PC-3 (cell line): ENCODE data around the gene PDIK1L. TPM values are rescaled to one million over a fixed set of nuclear protein-coding genes. Genes with fewer than 3 reads are reported as not detected.

ENCODE experiments used
- ATAC-seq: fragments of 200-7000 bp; cut with Tn5 transposase; 2 replicates; pipeline ENCODE4 v1.9.1; 2020; ENCODE audit warnings: mild to moderate bottlenecking, moderate library complexity
- BruUV-seq: library from RNA; stranded (reverse); fragments of 400-500 nt; replicated peaks from 2 replicates; lab custom pipeline; 2021; lab: Mats Ljungman, UMichigan
- CTCF ChIA-PET: fragments of 300-600 bp; sonication (Branson Sonifier 250); formaldehyde crosslinking; loops from one replicate; lab custom pipeline; 2022; ENCODE audit warnings: antibody characterized with exemption; lab: Charles Lee
- POLR2A ChIA-PET: fragments of 300-600 bp; sonication (Branson Sonifier 250); formaldehyde crosslinking; loops from one replicate; lab custom pipeline; 2022; ENCODE audit warnings: antibody characterized with exemption; ENCODE audit not compliant: unreplicated experiment; lab: Charles Lee
- DNase-seq: peaks from one replicate; pipeline ENCODE4 v3.0.0-alpha.2; 2015
- H2AFZ ChIP-seq: fragments of 300-600 bp; sonication (generic); 2 replicates; pipeline ENCODE4 v1.6.0; 2016; ENCODE audit warnings: antibody characterized with exemption, low read length
- H3F3A ChIP-seq: fragments of 300-600 bp; sonication (generic); one replicate; pipeline ENCODE4 v1.6.0; 2017; ENCODE audit warnings: antibody characterized with exemption, low read length, control low read depth, mild to moderate bottlenecking; ENCODE audit not compliant: unreplicated experiment
- H3K27ac ChIP-seq: fragments of 300-600 bp; sonication (generic); 2 replicates; pipeline ENCODE4 v1.5.1; 2016; ENCODE audit warnings: mild to moderate bottlenecking, low read length
- H3K27me3 ChIP-seq: fragments of 300-600 bp; sonication (generic); 2 replicates; pipeline ENCODE4 v1.6.1; 2016; ENCODE audit warnings: low read length, mixed read lengths
- H3K36me3 ChIP-seq: fragments of 300-600 bp; sonication (generic); 2 replicates; pipeline ENCODE4 v1.6.1; 2016; ENCODE audit warnings: low read depth, mixed run types, low read length, mixed read lengths
- H3K4me1 ChIP-seq: fragments of 300-600 bp; sonication (generic); 2 replicates; pipeline ENCODE4 v1.5.1; 2016; ENCODE audit warnings: low read length; ENCODE audit not compliant: insufficient read depth
- H3K4me2 ChIP-seq: fragments of 300-600 bp; sonication (generic); 2 replicates; pipeline ENCODE4 v1.6.0; 2016; ENCODE audit warnings: low read length
- H3K4me3 ChIP-seq: fragments of 300-600 bp; sonication (generic); 2 replicates; pipeline ENCODE4 v1.5.1; 2016; ENCODE audit warnings: mild to moderate bottlenecking, low read length, mixed read lengths
- H3K79me2 ChIP-seq: fragments of 300-600 bp; sonication (generic); 2 replicates; pipeline ENCODE4 v1.6.1; 2017; ENCODE audit warnings: low read length, mixed read lengths
- H3K9ac ChIP-seq: fragments of 300-600 bp; sonication (generic); 2 replicates; pipeline ENCODE4 v1.6.0; 2016; ENCODE audit warnings: mild to moderate bottlenecking, low read length
- H3K9me2 ChIP-seq: fragments of 300-600 bp; sonication (generic); replicated peaks from 2 replicates; pipeline ENCODE4 v1.6.1; 2016; ENCODE audit warnings: mixed run types, low read length, mixed read lengths
- H3K9me3 ChIP-seq: fragments of 300-600 bp; sonication (generic); 2 replicates; pipeline ENCODE4 v1.6.1; 2016; ENCODE audit warnings: low read length, mixed read lengths
- H4K20me1 ChIP-seq: fragments of 300-600 bp; sonication (generic); 2 replicates; pipeline ENCODE4 v1.6.1; 2016; ENCODE audit warnings: low read length, mixed read lengths
- EZH2 ChIP-seq: fragments of 300-600 bp; sonication (generic); IDR thresholded peaks from one replicate; pipeline ENCODE4 v1.6.1; 2017; ENCODE audit warnings: antibody characterized with exemption, mild to moderate bottlenecking, low read length; ENCODE audit not compliant: unreplicated experiment
- EZH2phosphoT487 ChIP-seq: fragments of 300-600 bp; sonication (generic); IDR thresholded peaks from 2 replicates; pipeline ENCODE4 v1.6.1; 2018; ENCODE audit warnings: mild to moderate bottlenecking, antibody characterized with exemption, low read length, borderline replicate concordance
- intact Hi-C: fragments of 100-400 bp; cut with micrococcal nuclease; formaldehyde crosslinking; loops from 2 replicates; pipeline ENCODE4 v1.9.0; 2023
- total RNA-seq: library from RNA; depleted of rRNA; stranded (reverse); fragments of >200 nt; gene quantifications from 2 replicates; pipeline ENCODE4 v1.2.3, GENCODE V29; 2014
- TF ChIP-seq, protein P1 (sequence below): fragments of 300-600 bp; sonication (generic); conservative IDR thresholded peaks from 2 replicates; pipeline ENCODE4 v1.5.1; 2017; ENCODE audit warnings: antibody characterized with exemption, low read depth, mild to moderate bottlenecking, low read length

Gene PDIK1L
- total RNA-seq, 1 experiment from 2014 or later = 5.2 TPM

DNA sequence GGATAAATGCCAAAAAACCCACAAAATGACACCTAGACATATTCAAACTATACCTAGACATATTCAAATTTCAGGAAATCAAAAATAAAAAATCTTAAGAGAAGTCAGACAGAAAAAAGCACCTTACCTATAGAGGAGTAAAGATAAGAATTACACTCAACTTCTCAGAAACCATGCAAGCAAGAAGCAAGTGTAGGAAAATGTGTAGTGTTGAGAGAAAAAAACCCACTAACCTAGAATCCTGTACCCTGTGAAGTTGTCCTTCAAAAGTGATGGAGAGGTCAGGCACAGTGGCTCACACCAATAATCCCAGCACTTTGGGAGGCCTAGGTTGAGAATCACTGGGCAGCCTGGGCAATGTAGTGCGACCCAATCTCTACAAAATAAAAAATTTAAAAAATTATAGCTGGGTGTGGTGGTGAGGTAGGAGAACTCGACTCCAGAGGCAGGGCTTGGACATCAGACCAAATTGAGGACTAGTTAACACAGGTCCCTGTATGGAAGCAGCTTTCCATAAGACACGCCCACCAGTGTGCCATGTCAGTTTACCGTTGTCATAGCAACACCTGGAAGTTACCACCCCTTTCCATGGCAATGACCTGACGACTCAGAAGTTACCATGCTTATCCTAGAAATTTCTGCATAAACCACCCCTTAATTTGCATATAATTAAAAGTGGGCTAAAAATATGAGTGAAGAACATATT is 20.7 kb downstream of the PDIK1L start:
- TF ChIP-seq, protein P1, sequence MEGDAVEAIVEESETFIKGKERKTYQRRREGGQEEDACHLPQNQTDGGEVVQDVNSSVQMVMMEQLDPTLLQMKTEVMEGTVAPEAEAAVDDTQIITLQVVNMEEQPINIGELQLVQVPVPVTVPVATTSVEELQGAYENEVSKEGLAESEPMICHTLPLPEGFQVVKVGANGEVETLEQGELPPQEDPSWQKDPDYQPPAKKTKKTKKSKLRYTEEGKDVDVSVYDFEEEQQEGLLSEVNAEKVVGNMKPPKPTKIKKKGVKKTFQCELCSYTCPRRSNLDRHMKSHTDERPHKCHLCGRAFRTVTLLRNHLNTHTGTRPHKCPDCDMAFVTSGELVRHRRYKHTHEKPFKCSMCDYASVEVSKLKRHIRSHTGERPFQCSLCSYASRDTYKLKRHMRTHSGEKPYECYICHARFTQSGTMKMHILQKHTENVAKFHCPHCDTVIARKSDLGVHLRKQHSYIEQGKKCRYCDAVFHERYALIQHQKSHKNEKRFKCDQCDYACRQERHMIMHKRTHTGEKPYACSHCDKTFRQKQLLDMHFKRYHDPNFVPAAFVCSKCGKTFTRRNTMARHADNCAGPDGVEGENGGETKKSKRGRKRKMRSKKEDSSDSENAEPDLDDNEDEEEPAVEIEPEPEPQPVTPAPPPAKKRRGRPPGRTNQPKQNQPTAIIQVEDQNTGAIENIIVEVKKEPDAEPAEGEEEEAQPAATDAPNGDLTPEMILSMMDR = no peak
- no peak for TF ChIP-seq EZH2phosphoT487
- TF ChIP-seq EZH2 = no peak
- CTCF ChIA-PET = no interaction called here
- no peak for ATAC-seq

DNA sequence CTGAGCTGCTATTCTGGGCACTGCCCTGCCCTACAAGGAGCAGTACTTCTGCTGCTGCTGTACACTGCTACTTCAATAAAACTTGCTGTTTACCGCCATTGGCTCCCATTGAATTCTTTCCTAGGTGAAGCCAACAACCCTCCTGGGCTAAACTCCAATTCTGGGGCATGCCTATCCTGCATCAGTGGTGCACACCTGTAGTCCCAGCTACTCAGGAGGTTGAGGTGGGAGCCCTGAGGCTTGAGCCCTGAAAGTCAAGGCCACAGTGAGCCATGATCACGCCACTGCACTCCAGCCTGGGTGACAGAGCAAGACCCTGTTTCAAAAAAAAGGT is 21.2 kb downstream of the PDIK1L start:
- BruUV-seq = no TSS peak
- H3K4me3 ChIP-seq = no peak overlapping the region
- H3K9me2 ChIP-seq = no peaks in the 10 kb centered on the region
- H3K79me2 ChIP-seq = no peaks in the 10 kb centered on the region
- no peaks in the 10 kb centered on the region for H4K20me1 ChIP-seq
- ATAC-seq (no peak), DNase-seq (no peak)
- ChIA-PET POLR2A (no interaction called here), CTCF (no interaction called here)
- no peak overlapping the region for H3K27ac ChIP-seq
- no peaks in the 10 kb centered on the region for H3F3A ChIP-seq
- no peak overlapping the region for H2AFZ ChIP-seq
- H3K9me3 ChIP-seq = no peaks in the 10 kb centered on the region
- H3K36me3 ChIP-seq = no peaks in the 10 kb centered on the region
- no peaks in the 10 kb centered on the region for H3K27me3 ChIP-seq
- no peak overlapping the region for H3K4me2 ChIP-seq
- H3K9ac ChIP-seq = no peak overlapping the region
- H3K4me1 ChIP-seq = peaks cover 3% of the 10 kb centered on the region
- intact Hi-C loops = no loop called here
- TF ChIP-seq EZH2 (no peak), EZH2phosphoT487 (no peak)
- TF ChIP-seq, protein P1 = no peak

More for the DNA sequence above, 20.7 kb downstream of the PDIK1L start:
- Histone ChIP-seq H3K36me3 (no peaks in the 10 kb centered on the region), H3K4me2 (no peak overlapping the region), H3K9me2 (no peaks in the 10 kb centered on the region), H2AFZ (no peak overlapping the region), H3K4me3 (no peak overlapping the region), H3K4me1 (peaks cover 9% of the 10 kb centered on the region), H3K9me3 (no peaks in the 10 kb centered on the region), H3K9ac (no peak overlapping the region), H3K27me3 (no peaks in the 10 kb centered on the region), H3F3A (peaks cover under 1% of the 10 kb centered on the region), H3K27ac (no peak overlapping the region), H3K79me2 (no peaks in the 10 kb centered on the region), H4K20me1 (no peaks in the 10 kb centered on the region)
- BruUV-seq = no TSS peak
- POLR2A ChIA-PET = no interaction called here
- peak; percentile 35 for DNase-seq
- intact Hi-C loops = no loop called here

DNA sequence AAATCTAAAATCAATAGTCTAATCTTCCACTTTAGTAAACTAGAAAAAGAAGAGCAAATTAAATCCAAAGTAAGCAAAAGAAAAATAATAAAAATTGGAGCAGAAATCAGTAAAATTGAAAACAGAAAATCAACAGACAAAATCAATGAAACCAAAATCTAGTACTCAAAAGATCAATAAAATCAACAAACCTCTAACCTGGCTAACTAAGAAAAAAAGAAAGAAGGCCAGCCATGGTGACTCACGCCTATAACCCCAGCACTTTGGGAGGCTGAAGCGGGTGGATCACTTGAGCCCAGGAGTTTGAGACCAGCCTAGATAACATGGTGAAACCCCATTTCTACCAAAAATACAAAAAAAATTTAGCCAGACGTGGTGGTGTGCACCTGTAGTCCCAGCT is 22.8 kb downstream of the PDIK1L start:
- Histone ChIP-seq H3K79me2 (no peaks in the 10 kb centered on the region), H3K9me3 (no peaks in the 10 kb centered on the region), H3K36me3 (no peaks in the 10 kb centered on the region), H4K20me1 (no peaks in the 10 kb centered on the region), H3K27me3 (no peaks in the 10 kb centered on the region), H3K9ac (no peak overlapping the region), H3K9me2 (no peaks in the 10 kb centered on the region), H2AFZ (no peak overlapping the region), H3K27ac (no peak overlapping the region), H3K4me2 (no peak overlapping the region), H3K4me3 (no peak overlapping the region), H3F3A (no peaks in the 10 kb centered on the region), H3K4me1 (no peaks in the 10 kb centered on the region)
- BruUV-seq = no TSS peak
- TF ChIP-seq EZH2 (no peak), EZH2phosphoT487 (no peak)
- TF ChIP-seq, protein P1 = no peak
- ATAC-seq (no peak), DNase-seq (no peak)
- ChIA-PET POLR2A (no interaction called here), CTCF (no interaction called here)
- intact Hi-C loops = no loop called here
